IPS-11a (cell line): ENCODE measurements around the gene KMT2A.
"Not testable (repeated sequence)": the region's sequence is repeated elsewhere in the genome, so short reads cannot be mapped to it uniquely, and the experiment has no call there.

Experiments used
- H3K4me3 ChIP-seq: one replicate; pipeline ENCODE4 v1.5.1; 2013; ENCODE audit warnings: low read depth, low read length, control low read depth

Gene KMT2A

GRCh38 chr11:118434553-118435289, 1.6 kb upstream of the KMT2A start:
- H3K4me3 ChIP-seq = peak overlapping the region; percentile 78

- H3K4me3 ChIP-seq = peak overlapping the region; percentile 78
Measured at GRCh38 chr11:118435290-118435892, 901 bp upstream of the KMT2A start.

GRCh38 chr11:118436639-118437207, 431 bp downstream of the KMT2A start:
- H3K4me3 ChIP-seq = peak overlapping the region; percentile 64

GRCh38 chr11:118437208-118438125, 1.2 kb downstream of the KMT2A start:
- H3K4me3 ChIP-seq = peak overlapping the region; percentile 64

- H3K4me3 ChIP-seq = peak overlapping the region; percentile 64
Measured at GRCh38 chr11:118438314-118438931, 2.1 kb downstream of the KMT2A start.

- H3K4me3 ChIP-seq = no peak overlapping the region
Measured at GRCh38 chr11:118439646-118440045, 3.4 kb downstream of the KMT2A start.

GRCh38 chr11:118441770-118442275, 5.5 kb downstream of the KMT2A start:
- H3K4me3 ChIP-seq = no peak overlapping the region

- no peak overlapping the region for H3K4me3 ChIP-seq
Measured at GRCh38 chr11:118442301-118442700, 6.0 kb downstream of the KMT2A start.

GRCh38 chr11:118442908-118443589, 6.8 kb downstream of the KMT2A start:
- H3K4me3 ChIP-seq = no peak overlapping the region

- no peak overlapping the region for H3K4me3 ChIP-seq
Measured at GRCh38 chr11:118443590-118444218, 7.4 kb downstream of the KMT2A start.

GRCh38 chr11:118447423-118447822, 11.1 kb downstream of the KMT2A start:
- no peak overlapping the region for H3K4me3 ChIP-seq

- H3K4me3 ChIP-seq = no peak overlapping the region
Measured at GRCh38 chr11:118448294-118448693, 12.0 kb downstream of the KMT2A start.

GRCh38 chr11:118449316-118449918, 13.1 kb downstream of the KMT2A start:
- H3K4me3 ChIP-seq = no peak overlapping the region

- no peak overlapping the region for H3K4me3 ChIP-seq
Measured at GRCh38 chr11:118450451-118450850, 14.2 kb downstream of the KMT2A start.

- H3K4me3 ChIP-seq = no peak overlapping the region
Measured at GRCh38 chr11:118462178-118462577, 25.9 kb downstream of the KMT2A start.

GRCh38 chr11:118468968-118469367, 32.7 kb downstream of the KMT2A start:
- not testable (repeated sequence) for H3K4me3 ChIP-seq

- H3K4me3 ChIP-seq = no peak overlapping the region
Measured at GRCh38 chr11:118471030-118471429, 34.7 kb downstream of the KMT2A start.

GRCh38 chr11:118473537-118473936, 37.2 kb downstream of the KMT2A start:
- no peak overlapping the region for H3K4me3 ChIP-seq

GRCh38 chr11:118476676-118477075, 40.4 kb downstream of the KMT2A start:
- no peak overlapping the region for H3K4me3 ChIP-seq
